Umbilical cord (tissue), 2 donors: ENCODE measurements around the gene MARS1. TPM values are rescaled to one million over a fixed set of nuclear protein-coding genes. Genes with fewer than 3 reads are reported as not detected.
"Not testable (repeated sequence)": the region's sequence is repeated elsewhere in the genome, so short reads cannot be mapped to it uniquely, and the experiment has no call there.

ENCODE experiments used
- DNase-seq: peaks from one replicate; pipeline ENCODE4 v3.0.0-alpha.2; 2015; ENCODE audit warnings: low spot score
- total RNA-seq: library from RNA; depleted of rRNA; stranded (reverse); fragments of >200 nt; gene quantifications from one replicate; pipeline ENCODE4 v1.2.3, GENCODE V29; 2014; ENCODE audit warnings: low replicate concordance; ENCODE audit not compliant: insufficient read depth

Gene MARS1
- total RNA-seq, 1 donor from 2014 or later: 41.7 TPM

GRCh38 chr12:57489157-57489641, 1.3 kb downstream of the MARS1 start:
- no peak for DNase-seq

- DNase-seq: no peak
Observed at GRCh38 chr12:57490126-57490525, 2.3 kb downstream of the MARS1 start.

- no peak for DNase-seq
Observed at GRCh38 chr12:57491393-57492280, 3.8 kb downstream of the MARS1 start.

DNA sequence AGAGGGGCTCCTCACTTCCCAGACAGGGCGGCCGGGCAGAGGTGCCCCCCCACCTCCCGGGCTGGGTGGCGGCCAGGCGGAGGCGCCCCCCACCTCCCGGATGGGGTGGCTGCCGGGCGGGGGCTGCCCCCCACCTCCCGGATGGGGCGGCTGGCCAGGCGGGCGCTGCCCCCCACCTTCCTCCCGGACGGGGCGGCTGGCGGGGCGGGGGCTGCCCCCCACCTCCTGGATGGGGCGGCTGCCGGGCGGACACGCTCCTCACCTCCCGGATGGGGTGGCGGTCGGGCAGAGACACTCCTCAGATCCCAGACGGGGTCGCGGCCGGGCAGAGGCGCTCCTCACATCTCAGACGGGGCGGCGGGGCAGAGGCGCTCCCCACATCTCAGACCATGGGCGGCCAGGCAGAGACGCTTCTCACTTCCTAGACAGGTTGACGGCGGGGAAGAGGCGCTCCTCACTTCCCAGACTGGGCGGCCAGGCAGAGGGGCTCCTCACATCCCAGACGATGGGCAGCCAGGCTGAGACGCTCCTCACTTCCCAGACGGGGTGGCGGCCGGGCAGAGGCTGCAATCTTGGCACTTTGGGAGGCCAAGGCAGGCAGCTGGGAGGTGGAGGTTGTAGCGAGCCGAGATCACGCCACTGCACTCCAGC, 7.3 kb downstream of the MARS1 start:
- DNase-seq: not testable (repeated sequence)

GRCh38 chr12:57496822-57497221, 9.0 kb downstream of the MARS1 start:
- DNase-seq: no peak

GRCh38 chr12:57497223-57498131, 9.6 kb downstream of the MARS1 start:
- DNase-seq: no peak

GRCh38 chr12:57498132-57498502, 10.2 kb downstream of the MARS1 start:
- no peak for DNase-seq

DNA sequence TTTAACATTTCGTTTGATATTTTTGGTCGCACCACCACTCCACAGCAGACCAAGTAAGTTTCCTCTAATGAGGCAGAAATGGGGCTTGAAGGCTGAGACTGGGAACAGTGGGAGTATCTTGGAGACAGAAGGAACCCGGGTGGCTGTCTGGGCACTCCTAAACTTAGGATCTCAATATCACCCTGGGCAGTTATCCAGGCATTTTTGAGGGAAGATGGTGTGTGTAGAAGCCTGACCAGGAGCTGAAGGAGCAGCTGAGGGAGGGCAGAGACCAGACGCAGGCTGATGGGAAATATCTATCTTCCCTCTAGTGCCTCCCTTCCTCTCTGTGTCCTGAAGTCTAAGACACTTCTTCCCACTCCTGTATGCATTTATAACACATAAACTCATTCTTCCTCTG, 10.7 kb downstream of the MARS1 start:
- no peak for DNase-seq

DNA sequence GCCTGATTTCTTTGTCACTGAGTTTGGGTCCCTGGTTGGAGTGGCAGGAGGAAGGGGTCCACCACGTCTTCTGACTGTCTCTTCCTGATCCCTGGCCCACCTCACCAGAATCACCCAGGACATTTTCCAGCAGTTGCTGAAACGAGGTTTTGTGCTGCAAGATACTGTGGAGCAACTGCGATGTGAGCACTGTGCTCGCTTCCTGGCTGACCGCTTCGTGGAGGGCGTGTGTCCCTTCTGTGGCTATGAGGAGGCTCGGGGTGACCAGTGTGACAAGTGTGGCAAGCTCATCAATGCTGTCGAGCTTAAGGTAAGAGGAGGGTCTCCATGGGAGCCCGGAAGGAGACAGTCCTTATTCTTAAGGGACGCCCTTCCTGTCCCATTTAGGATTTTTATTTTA, 12.3 kb downstream of the MARS1 start:
- DNase-seq: no peak

DNA sequence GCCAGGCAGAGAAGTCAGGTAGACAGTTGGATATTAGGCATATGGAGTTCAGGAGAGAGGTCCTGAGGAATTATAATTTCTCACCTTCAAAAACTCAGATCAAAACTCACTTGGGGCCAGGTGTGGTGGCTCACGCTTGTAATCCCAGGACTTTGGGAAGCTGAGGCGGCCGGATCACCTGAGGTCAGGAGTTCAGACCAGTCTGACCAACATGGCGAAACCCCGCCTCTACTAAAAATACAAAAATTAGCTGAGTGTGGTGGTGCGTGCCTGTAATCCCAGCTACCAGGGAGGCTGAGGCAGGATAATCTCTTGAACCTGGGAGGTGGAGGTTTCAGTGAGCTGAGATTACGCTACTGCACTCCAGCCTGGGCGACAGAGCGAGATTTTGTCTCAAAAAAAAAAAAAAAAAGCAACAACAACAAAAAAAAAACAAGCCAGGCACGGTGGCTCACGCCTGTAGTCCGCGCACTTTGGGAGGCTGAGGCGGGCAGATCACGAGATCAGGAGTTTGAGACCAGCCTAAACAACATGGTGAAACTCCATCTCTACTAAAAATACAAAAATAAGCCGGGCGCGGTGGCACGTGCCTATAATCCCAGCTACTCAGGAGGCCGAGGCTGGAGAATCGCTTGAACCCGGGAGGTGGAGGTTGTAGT, 14.6 kb downstream of the MARS1 start:
- not testable (repeated sequence) for DNase-seq

- not testable (repeated sequence) for DNase-seq
Observed at GRCh38 chr12:57506541-57506940, 18.7 kb downstream of the MARS1 start.

DNA sequence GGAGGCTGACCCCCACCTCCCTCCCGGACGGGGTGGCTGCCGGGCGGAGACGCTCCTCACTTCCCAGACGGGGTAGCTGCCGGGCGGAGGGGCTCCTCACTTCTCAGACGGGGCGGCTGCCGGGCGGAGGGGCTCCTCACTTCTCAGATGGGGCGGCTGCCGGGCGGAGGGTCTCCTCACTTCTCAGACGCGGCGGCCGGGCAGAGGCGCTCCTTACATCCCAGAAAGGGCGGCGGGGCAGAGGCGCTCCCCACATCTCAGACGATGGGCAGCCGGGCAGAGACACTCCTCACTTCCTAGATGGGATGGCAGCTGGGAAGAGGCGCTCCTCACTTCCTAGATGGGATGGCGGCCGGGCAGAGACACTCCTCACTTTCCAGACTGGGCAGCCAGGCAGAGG, 19.9 kb downstream of the MARS1 start:
- not testable (repeated sequence) for DNase-seq

GRCh38 chr12:57511161-57511560, 23.3 kb downstream of the MARS1 start:
- no peak for DNase-seq

- DNase-seq: no peak
Observed at GRCh38 chr12:57511588-57512325, 23.9 kb downstream of the MARS1 start.

- no peak for DNase-seq
Observed at GRCh38 chr12:57512665-57513064, 24.8 kb downstream of the MARS1 start.

- no peak for DNase-seq
Observed at GRCh38 chr12:57513266-57513665, 25.4 kb downstream of the MARS1 start.

DNA sequence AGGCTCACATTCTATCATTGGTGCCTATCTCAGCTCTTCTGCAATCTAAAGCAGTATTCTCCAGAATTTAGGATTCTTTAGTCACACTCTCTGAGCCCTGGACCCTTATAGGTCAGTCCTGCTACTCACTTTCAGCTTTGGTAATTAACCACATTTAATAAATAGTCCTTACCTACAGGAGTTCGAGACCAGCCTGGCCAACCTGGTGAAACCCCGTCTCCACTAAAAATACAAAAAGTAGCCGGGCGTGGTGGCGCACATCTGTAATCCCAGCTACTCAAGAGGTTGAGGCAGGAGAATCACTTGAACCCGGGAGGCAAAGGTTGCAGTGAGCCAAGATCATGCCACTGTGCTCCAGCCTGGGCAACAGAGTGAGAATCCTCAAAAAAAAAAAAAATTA, 25.8 kb downstream of the MARS1 start:
- DNase-seq: not testable (repeated sequence)

DNA sequence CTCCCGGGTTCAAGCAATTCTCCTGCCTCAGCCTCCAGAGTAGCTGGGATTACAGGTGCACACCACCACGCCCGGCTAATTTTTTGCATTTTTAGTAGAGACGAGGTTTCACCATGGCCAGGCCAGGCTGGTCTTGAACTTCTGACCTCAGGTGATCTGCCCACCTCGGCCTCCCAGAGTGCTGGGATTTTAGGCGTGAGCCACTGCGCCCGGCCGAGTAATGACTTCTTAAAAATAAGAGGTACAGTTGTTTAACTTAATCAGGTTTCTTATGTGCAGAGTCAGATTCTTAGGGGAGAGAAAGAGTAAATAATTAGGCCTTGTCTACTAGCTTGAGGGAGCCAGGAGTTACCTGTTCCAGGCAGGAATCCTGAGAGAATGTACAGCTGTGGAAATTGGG, 26.4 kb downstream of the MARS1 start:
- DNase-seq: not testable (repeated sequence)

DNA sequence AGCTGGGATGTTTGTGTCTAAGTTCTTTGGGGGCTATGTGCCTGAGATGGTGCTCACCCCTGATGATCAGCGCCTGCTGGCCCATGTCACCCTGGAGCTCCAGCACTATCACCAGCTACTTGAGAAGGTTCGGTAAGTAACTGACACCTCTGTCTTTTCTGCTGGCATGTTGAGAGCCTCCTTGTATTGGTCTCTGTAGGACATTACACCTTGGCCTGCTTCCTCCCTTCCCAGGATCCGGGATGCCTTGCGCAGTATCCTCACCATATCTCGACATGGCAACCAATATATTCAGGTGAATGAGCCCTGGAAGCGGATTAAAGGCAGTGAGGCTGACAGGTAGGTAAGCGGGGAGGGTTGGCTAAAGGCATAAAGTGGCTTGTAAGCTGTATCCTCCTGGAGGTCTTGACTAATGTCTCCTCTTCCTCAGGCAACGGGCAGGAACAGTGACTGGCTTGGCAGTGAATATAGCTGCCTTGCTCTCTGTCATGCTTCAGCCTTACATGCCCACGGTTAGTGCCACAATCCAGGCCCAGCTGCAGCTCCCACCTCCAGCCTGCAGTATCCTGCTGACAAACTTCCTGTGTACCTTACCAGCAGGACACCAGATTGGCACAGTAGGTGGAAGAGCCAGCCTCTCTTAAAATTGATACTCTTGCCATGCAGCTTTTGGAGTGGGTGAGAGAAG, 27.0 kb downstream of the MARS1 start:
- DNase-seq: no peak

DNA sequence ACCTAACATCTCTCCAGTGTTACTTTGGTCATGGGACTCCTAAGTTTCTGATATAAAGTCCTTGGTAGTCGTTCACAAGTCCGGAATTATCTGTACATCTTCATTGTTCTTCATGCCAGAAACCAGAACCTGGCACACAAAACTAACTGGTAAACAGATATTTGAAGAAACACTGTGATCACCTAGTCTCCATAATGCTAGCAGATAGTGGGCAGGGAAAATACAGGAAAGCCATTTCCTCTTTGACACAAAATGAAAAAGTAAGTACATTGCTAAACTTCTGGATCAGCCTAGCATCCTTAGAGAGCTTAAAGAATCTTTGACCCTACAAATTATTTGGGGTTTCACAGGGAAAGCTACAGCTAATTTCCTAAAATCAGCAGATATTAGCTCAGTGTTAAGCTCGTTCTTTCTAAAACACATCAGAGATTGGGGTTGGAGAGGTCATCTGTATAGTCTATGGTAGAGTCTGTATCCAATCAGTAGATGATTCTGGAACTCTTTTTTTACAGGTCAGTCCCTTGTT, 27.6 kb downstream of the MARS1 start:
- DNase-seq: no peak
